NCI-H345 treated with DMSO at 0.1 percent for 48 hours (cell line): Measurements from ENCODE around the gene PDLIM4.

Experiments used
- DNase-seq: peaks from one replicate; lab custom pipeline; 2025; ENCODE audit not compliant: unreplicated experiment; lab: John Stamatoyannopoulos, UW

Gene PDLIM4

DNA sequence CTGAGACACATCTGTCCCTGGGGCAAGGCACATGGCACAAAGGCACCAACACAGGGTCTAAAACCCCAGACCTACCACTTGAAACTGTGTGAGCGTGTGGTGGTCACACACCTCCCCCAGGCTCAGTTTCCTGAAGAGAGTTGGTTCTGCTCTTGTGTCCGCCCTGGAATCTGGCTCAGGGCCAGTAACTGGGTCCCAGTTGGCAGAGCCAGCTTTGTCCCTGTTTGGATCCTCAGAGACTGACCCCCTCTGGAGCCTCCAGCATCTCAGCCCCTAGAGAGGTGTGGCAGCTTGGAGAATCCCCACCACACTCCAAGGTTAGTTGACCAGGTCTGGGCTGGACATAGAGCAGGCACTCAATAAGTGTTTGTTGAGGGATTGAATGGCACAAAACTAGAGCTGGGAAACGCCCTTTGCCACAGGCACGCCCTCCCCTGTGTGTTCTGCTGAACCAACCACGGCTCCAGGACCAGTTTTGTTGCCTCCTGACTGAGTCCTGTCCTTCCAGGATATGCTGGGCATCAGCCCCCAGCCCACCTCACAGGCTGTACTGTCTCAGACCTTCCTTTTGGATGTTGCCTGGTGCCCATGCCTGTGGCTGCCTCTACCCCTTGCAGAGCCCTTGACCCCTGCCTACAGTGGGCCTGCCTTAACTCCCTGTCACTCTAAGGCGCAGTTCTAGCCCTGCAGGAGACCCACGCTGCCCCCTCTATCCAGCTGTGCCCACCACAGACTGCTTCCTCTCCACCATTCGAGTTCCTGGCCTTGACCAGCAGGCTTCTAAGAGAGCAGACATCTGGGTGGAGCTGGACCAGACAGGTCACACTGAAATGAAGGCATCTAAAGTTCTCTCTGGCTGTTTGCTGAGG lies 3.8 kb upstream of the PDLIM4 start:
- DNase-seq = no peak

- DNase-seq = no peak
These were observed 3.0 kb upstream of the PDLIM4 start for GRCh38 chr5:132254321-132254977.

DNA sequence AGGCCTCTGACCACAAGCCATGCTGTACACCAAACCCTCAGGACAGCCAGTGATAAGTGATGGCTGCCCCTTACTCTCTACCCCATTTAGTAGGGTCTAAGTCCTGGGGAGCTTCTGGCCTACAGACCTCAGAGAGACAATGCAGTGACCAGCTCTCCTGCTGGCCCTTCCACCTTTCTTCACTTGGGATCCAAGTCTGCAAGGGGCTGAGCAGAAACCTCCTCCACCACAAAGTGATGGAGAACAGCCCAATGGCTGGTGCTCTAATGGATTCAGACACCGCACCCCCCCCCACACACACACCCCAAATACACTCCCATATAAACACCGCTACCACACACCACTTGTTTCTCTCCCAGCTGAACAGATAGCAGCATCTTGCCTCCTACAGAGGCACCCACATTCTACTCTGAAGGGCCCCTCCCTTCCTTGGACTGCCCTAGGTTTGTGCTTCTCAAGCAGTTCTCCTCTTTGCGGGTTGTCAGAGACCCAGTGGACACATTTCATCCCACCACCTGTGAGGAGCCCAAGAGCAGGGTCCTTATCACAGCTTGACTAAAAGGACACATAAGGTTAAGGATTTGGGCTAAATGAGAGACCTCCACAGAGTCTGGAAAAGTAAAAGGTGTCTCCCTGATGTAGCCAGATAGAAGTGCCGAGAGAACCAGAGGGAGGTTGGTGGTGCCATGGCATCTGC lies 1.3 kb upstream of the PDLIM4 start:
- DNase-seq = no peak

GRCh38 chr5:132256783-132257130 lies 739 bp upstream of the PDLIM4 start:
- no peak for DNase-seq

GRCh38 chr5:132258102-132259068 lies 889 bp downstream of the PDLIM4 start:
- no peak for DNase-seq

DNA sequence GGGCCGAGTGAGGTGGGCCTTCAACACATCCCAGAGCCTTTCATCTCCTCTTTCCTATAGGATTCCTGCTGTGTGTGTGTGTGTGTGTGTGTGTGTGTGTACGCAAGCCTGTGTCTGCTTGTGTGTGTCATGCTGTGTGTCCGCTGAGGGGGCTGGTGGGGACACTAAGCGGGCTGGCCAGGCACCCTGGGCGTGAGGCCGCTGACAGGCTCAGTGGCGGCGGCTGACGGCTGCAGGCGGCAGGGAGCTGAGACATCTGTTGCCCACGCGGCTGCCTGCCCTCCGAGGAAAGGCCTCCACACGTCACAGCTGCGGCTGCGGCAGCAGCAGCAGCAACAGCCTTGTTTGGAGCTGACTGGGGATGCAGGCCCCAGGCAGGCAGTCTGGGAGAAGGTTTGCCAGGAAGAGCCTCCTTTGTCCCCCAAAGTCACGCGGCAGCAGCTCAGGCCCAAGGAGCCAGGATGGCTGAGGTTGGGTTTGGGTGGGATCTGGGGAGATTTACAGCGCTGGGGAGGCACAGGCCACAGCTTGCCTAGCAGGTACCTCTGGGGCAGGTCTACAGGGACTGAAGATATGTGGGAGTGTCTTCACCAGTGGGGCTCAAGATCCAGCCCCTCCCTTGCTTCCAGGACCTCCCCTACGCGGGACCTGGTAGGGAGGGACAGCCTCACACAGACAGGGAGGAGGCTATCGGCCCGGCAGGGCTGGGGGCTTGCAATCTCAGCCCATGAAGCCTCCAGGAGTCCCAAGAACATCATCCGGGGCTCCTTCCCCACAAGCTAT lies 1.8 kb downstream of the PDLIM4 start:
- no peak for DNase-seq

DNA sequence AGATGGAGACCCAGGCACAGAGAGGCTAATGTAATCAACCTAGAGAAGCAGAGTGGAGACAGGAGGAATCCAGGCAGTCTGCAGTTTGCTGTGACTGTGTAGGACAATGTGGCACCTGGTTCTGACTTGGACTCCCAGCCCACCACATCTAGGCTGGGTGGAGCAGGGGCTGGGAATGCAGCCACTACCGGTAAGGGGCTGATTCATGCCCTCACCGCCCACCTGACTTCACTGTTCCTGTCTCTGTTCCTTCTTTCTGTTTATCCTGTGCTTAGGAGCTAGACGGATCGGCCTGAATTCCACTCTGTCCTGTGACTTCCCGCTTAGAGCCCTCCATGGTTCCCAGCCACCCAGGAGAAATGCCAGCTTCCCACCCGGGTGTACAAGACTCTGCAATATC lies 2.6 kb downstream of the PDLIM4 start:
- DNase-seq = no peak

- no peak for DNase-seq
These were observed 3.4 kb downstream of the PDLIM4 start for GRCh38 chr5:132260714-132261551.

DNA sequence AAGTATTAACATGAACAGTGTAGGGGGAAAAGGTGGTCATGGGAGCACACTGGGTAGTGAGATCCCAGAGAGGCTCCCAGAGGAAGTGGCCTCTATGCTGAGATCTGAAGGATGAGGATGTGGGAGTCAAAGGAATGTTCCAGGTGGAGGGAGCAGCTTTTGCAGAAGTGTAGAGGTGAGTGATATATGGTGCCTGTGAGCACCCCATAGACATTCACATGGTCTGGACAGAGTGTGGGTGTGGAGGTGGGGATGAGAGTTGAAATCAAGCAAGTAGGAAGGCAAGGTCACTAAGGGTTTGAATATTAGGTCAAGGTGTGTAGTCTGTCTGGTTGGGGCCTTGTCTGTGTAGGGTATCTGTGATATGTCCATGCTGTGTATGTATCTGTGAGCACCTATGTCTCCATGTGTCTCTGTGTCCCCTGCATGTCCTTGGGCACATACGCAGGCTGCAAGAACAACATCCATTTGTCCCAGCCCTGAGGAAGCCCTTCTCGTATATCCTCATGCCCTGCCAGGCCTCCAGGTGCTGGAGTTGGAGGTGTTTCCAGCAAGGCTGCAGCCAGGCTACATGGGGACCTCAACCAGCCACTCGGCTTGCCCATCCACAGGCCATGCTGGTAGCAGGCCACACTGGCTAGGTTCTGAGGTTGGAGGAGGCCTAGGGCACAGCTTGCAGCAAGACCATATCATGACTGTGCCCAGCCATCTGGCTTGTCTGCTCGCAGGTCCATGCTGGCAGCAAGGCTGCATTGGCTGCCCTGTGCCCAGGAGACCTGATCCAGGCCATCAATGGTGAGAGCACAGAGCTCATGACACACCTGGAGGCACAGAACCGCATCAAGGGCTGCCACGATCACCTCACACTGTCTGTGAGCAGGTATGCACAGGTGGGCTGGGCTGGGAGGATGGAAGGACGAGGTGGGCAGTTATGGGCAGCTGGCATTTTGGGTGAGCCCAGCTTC lies 4.7 kb downstream of the PDLIM4 start:
- no peak for DNase-seq

DNA sequence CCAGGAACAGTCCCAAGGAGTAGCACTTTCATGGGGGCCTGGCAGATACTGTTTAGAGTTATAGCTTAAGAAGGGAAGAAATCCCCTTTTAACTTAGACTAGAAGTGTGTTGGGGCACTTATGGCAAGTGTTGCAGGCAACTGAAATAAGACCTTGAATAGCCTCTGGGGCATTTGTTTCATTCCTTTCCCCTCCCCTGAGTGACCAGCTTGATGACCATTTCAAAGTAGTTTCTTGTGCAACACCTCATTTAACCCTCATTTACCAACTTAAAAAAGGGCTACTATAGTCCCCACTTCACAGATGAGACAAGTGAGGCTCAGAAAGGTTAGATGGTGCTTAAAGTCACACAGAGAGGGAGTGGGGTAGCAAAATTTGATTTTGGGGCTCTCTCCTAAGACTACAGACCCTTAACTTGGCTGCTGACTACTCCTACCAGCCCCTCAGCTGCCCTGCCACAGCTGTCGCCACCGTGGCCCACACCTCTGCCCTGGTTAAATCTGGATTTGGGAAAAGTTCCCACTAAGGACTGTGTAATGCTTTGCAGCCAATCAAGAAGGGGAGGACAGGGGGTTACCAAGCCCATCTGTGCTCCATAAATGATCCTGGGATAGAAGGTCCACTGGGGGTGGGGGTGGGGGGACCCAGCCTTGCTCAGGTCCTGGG lies 5.5 kb downstream of the PDLIM4 start:
- DNase-seq = no peak

- no peak for DNase-seq
These were observed 6.2 kb downstream of the PDLIM4 start for GRCh38 chr5:132263548-132264261.

GRCh38 chr5:132264546-132265335 lies 7.2 kb downstream of the PDLIM4 start:
- DNase-seq = no peak

- no peak for DNase-seq
These were observed 8.0 kb downstream of the PDLIM4 start for GRCh38 chr5:132265336-132266030.

DNA sequence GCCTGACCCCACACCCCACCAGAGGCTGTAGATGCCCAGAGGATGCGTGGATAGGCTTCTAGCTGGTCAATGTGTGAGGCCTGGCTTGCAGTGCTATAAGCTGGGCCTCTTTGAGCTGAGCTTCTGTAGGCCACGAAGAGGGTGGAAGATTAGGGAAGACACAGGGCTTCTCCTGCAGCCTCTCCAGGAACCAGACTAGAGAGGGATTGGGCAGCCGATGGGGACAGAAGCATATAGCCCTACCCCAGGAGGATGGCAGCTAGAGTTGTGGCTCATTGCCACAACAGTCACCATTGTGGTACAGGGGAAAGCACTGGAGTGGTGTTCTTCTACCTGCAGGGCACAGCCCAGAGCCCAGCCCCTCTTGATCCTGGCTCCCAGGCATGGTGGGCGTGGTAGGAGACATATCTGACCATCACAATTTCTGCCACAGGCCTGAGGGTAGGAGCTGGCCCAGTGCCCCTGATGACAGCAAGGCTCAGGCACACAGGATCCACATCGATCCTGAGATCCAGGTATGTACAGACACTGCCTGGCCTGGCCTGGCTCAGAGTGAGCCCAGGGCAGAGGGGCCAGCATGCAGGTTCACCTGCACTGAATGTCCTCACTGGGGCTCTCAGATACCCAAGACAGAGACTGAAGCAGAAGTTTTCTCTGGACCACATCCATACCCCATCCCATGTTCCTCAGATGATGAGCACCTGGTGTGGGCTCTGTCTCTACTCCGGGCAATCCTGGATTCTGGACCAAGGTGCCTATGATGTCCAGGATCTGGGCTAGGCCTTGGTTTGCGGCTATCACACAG lies 8.7 kb downstream of the PDLIM4 start:
- DNase-seq = no peak

DNA sequence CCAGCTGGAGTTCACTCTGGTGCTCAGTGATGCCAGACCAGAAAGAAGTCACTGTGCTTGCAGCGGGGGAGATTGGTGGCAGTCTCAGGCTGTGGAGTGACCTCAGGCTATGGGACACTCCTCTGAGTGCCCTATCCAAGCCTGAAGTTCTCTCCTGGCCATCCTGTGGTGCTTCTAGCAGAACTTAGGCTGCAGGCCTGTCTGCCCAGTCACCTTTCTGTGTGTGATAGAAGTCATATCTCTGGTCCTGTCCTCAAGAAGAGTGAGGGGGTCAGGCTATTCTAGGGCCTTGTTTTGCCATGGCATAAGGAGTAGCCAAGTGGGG lies 9.3 kb downstream of the PDLIM4 start:
- no peak for DNase-seq
